ENCODE measurements around the gene CNTNAP2.

- no peak for TF ChIP-seq REST (IDR thresholded peaks at IDR 0.05)
- TF ChIP-seq MAX (IDR thresholded peaks at IDR 0.05) = no peak
- no peak for TF ChIP-seq GABPA (IDR thresholded peaks at IDR 0.05 in 1 of 2, conservative IDR thresholded peaks at IDR 0.05 in 1 of 2)
- no peak for TF ChIP-seq CTCF (IDR thresholded peaks at IDR 0.05; ENCODE audit: low read depth, low read length, missing input control)
- no peak for TF ChIP-seq SP1 (IDR thresholded peaks at IDR 0.05)
- TF ChIP-seq RAD21 (IDR thresholded peaks at IDR 0.05) = no peak
- TF ChIP-seq EGR1 (IDR thresholded peaks at IDR 0.05; ENCODE audit: low read depth in 2 of 2) = no peak
- TF ChIP-seq JUND (IDR thresholded peaks at IDR 0.05) = no peak
- no peak for TF ChIP-seq HNF4G (IDR thresholded peaks at IDR 0.05)
Observed at GRCh38 chr7:146405737-146406136, 289.1 kb downstream of the CNTNAP2 start.
